ENCODE measurements around the gene LHX8.
"Not testable (repeated sequence)": the region's sequence is repeated elsewhere in the genome, so short reads cannot be mapped to it uniquely, and the experiment has no call there.

LHX8 gene

GRCh38 chr1:75132812-75133619 is 1.2 kb upstream of the LHX8 start:
- no peak for DNase-seq

GRCh38 chr1:75134647-75135572 is 722 bp downstream of the LHX8 start:
- no peak for DNase-seq

- DNase-seq, result no peak
Measured at GRCh38 chr1:75135573-75136194, 1.5 kb downstream of the LHX8 start.

DNA sequence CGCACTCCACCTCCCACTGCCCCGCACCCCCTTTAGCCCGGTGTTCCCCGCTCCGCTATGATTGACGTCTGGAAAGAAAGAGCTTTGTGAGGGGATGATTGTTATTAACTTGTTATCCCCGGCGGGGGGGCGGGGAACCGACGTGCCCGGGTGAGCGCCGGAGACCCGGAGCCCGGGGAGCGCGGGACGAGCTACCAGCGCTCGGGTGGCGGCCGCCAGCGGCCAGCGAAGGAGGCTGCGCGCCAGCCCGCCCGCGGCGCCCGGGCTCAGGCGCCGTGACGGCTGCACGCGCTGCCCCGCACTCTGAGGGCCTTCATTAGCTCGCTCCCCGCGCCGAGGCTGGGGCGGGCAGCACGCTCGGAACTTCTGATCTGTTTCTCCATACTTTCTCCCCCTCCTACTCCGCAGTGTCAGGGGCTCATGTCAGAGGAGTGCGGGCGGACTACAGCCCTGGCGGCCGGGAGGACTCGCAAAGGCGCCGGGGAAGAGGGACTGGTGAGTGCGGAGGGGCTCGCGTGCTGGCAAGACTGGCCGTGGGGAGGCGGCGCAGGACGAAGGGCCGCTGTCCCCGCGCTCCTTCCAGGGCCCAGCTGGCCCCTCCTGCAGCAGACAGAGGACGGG is 2.1 kb downstream of the LHX8 start:
- no peak for DNase-seq

DNA sequence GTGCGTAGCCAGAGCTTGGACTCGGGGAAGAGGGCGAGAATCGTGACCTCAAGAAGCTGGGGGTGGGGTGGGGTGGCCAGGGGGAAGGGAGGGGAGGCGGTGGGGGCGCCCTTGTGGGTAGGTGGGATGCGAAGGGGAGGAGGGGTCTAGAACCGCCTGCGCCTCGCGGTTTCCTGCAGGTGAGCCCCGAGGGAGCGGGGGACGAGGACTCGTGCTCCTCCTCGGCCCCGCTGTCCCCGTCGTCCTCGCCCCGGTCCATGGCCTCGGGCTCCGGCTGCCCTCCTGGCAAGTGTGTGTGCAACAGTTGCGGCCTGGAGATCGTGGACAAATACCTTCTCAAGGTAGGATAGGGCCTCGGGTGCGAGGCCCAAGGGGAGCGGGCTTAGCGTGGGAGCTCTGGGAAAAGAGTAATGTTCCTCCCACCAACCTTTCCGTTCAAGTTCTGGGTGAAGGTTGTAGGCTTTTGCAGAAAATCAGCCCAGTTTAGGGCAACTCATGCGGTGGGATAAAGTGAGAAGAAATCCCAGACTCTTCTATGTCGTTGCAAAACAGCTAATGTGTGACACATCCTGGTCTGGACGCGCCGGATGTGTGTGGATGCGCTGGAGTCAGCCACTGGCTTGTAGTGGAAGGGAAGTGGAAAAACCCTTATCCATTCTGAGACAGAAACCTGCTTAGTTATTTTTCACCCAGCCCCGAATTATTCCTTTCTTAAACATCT is 2.9 kb downstream of the LHX8 start:
- no peak for DNase-seq

GRCh38 chr1:75152092-75152491 is 17.9 kb downstream of the LHX8 start:
- no peak for DNase-seq

- DNase-seq, result no peak
Measured at GRCh38 chr1:75159154-75159553, 25.0 kb downstream of the LHX8 start.

GRCh38 chr1:75165264-75165663 is 31.1 kb downstream of the LHX8 start:
- no peak for DNase-seq

DNA sequence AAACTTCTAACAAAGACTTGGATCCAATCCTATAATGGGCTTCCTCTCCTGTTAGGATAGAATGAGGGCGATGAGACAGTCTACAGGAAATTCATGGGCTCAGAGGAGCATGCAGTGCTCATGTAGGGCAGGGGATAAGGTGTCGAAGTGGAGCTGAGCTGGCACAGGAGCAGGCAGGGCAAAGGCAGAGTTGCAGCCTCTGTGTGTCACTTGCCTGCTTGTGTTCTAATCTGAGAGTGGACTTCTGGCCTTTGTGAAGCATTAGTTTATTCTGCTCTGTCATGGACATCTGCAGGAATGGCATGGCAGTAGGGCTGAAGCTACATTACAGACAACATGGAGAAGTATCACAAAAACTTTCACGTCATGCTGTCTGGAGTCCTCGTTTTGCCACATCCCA is 32.6 kb downstream of the LHX8 start:
- DNase-seq, result no peak

DNA sequence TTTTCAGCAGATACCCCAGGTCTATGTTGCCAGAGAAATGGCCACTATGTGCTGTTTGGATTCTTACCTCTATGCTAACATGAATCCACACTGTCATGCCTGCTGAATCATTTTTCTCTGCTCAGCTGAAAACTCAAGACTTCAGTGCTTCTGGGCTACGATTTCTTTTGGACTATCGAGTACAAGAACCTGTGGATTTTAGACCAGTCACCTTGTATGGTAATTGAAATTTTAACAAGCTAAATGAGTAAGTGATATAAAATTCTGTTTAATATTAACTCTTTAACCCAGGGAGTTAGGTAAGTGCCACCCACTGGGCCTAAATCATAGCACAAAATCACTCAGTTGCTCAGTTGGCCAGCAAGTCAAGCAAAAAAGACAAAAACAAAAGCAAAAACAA is 35.8 kb downstream of the LHX8 start:
- no peak for DNase-seq

GRCh38 chr1:75170981-75171380 is 36.8 kb downstream of the LHX8 start:
- no peak for DNase-seq

- DNase-seq, result no peak
Measured at GRCh38 chr1:75171876-75172275, 37.7 kb downstream of the LHX8 start.

- peak in 3 of 51 donors; percentile 1 to 6 (median 5) for DNase-seq
Measured at GRCh38 chr1:75172556-75172955, 38.4 kb downstream of the LHX8 start.

- no peak for DNase-seq
Measured at GRCh38 chr1:75174031-75174760, 40.0 kb downstream of the LHX8 start.

DNA sequence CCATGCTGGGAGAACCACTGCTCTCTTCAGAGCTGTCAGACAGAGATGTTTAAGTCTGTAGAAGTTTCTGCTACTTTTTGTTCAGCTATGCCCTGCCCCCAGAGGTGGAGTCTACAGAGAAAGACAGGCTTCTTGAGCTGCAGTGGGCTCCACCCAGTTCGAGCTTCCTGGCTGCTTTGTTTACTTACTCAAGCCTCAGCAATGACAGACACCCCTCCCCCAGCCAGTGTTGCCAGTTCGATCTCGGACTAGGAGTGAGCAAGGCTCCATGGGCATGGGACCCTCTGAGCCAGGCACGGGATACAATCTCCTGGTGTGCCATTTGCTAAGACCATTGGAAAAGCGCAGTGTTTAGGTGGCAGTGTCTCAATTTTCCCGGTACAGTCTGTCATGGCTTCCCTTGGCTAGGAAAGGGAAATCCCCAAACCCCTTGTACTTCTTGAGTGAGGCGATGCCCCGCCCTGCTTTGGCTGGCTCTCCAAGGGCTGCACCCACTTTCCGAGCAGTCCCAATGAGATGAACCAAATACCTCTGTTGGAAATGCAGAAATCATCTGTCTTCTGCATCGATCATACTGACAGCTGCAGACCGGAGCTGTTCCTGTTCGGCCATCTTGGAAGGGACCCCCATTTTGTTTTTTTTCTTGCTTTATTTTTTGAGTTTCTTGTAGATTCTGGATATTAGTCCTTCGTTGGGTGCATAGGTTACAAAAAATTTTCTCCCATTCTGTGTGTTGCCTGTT is 47.2 kb downstream of the LHX8 start:
- not testable (repeated sequence) for DNase-seq

- no peak for DNase-seq
Measured at GRCh38 chr1:75188892-75189291, 54.7 kb downstream of the LHX8 start.

GRCh38 chr1:75198163-75198562 is 64.0 kb downstream of the LHX8 start:
- no peak for DNase-seq

DNA sequence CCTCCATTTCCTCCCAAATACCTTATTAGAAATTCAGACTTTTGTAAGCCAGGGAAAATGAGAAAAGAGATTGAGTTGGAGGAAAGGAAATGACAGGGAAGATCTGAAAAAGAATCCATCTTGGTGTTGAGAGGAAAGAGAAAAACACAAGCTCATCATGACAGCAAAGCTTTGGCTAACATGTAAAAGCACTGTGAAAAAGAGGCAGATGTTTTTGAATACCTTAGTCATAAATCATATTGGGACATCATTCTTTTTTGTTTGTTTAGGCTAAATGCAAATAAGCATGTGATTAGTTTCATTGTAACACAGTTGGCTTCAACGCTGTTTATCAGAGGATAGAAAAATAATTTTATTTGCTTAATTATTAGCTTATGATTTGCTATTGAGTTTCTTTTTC is 64.6 kb downstream of the LHX8 start:
- no peak for DNase-seq

DNA sequence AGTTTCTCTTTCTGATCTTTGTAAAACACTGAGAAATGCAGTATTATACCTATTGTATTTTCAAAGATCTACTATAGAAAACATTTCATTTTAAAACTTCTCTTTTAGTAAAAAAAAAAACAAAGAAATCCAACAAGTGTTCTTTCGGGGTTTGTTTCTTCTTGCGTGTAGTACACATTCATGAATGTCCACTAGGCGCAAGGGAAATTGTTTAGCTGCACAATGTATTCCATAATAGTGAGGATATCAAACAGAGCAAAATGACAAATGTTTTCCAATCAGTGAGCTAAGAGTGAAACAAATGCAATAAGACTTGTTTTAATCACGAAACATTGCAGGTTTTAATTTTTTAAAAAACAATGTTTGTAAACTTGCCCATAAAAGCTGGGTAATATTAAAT is 68.6 kb downstream of the LHX8 start:
- no peak for DNase-seq
